PC-9 (cell line): Measurements from ENCODE around the gene CCDC39. TPM values are rescaled to one million over a fixed set of nuclear protein-coding genes. Genes with fewer than 3 reads are reported as not detected.

Source experiments
- BruUV-seq: library from RNA; stranded (reverse); fragments of 400-500 nt; replicated peaks from 2 replicates; lab custom pipeline; 2021; lab: Mats Ljungman, UMichigan
- CTCF ChIA-PET: fragments of 300-600 bp; sonication (Branson Sonifier 250); formaldehyde crosslinking; loops from one replicate; lab custom pipeline; 2022; ENCODE audit warnings: antibody characterized with exemption; lab: Charles Lee
- POLR2A ChIA-PET: fragments of 300-600 bp; sonication (Branson Sonifier 250); formaldehyde crosslinking; loops from one replicate; lab custom pipeline; 2022; ENCODE audit warnings: antibody characterized with exemption; ENCODE audit not compliant: unreplicated experiment; lab: Charles Lee
- DNase-seq, 2 experiments: peaks; one replicate each; pipeline versions ENCODE4 v3.0.0 to v3.0.0-alpha.2; 2015 to 2022; ENCODE audit warnings: mixed read lengths in 1 of 2
- H2AFZ ChIP-seq: fragments of 200-600 bp; sonication (generic); 2 replicates; pipeline ENCODE4 v1.8.1; 2017; ENCODE audit warnings: antibody characterized with exemption
- H3F3A ChIP-seq: fragments of 200-600 bp; sonication (generic); 2 replicates; pipeline ENCODE4 v1.8.1; 2017; ENCODE audit warnings: antibody characterized with exemption, mild to moderate bottlenecking, low read depth; ENCODE audit not compliant: insufficient read depth
- H3K27ac ChIP-seq: fragments of 200-600 bp; sonication (generic); 2 replicates; pipeline ENCODE4 v1.6.1; 2016; ENCODE audit warnings: mixed run types
- H3K27me3 ChIP-seq: fragments of 200-600 bp; sonication (generic); 2 replicates; pipeline ENCODE4 v1.6.1; 2016; ENCODE audit warnings: low read depth, mixed run types; ENCODE audit not compliant: insufficient read depth
- H3K36me3 ChIP-seq: fragments of 200-600 bp; sonication (generic); 2 replicates; pipeline ENCODE4 v1.6.1; 2016; ENCODE audit warnings: low read depth, mixed run types
- H3K4me1 ChIP-seq: fragments of 200-600 bp; sonication (generic); replicated peaks from 2 replicates; pipeline ENCODE4 v1.6.1; 2016; ENCODE audit warnings: mixed run types; ENCODE audit not compliant: insufficient read depth
- H3K4me2 ChIP-seq: fragments of 200-600 bp; sonication (generic); 2 replicates; pipeline ENCODE4 v1.6.1; 2017; ENCODE audit warnings: mixed run types
- H3K4me3 ChIP-seq: fragments of 200-600 bp; sonication (generic); 2 replicates; pipeline ENCODE4 v1.6.1; 2016; ENCODE audit warnings: mixed run types
- H3K79me2 ChIP-seq: fragments of 200-600 bp; sonication (generic); 2 replicates; pipeline ENCODE4 v1.6.1; 2017; ENCODE audit warnings: low read depth, mixed run types
- H3K9me2 ChIP-seq: fragments of 200-600 bp; sonication (generic); 2 replicates; pipeline ENCODE4 v1.8.1; 2017; ENCODE audit warnings: mild to moderate bottlenecking; ENCODE audit not compliant: insufficient read depth
- H3K9me3 ChIP-seq: fragments of 200-600 bp; sonication (generic); 2 replicates; pipeline ENCODE4 v1.8.1; 2016; ENCODE audit warnings: low read depth; ENCODE audit not compliant: insufficient read depth
- H4K20me1 ChIP-seq: fragments of 200-600 bp; sonication (generic); 2 replicates; pipeline ENCODE4 v1.8.1; 2017; ENCODE audit not compliant: insufficient read depth
- EZH2 ChIP-seq: fragments of 200-600 bp; sonication (generic); IDR thresholded peaks from 2 replicates; pipeline ENCODE4 v1.8.0; 2017; ENCODE audit warnings: antibody characterized with exemption, low read depth
- intact Hi-C: fragments of 100-400 bp; cut with micrococcal nuclease; formaldehyde crosslinking; loops from one replicate; pipeline ENCODE4 v1.10.0; 2022; ENCODE audit not compliant: unreplicated experiment
- total RNA-seq: library from RNA; stranded (reverse); gene quantifications from 2 replicates; pipeline ENCODE4 v1.2.3, GENCODE V29; 2021
- TF ChIP-seq, protein P1 (sequence below): fragments of 200-600 bp; sonication (generic); conservative IDR thresholded peaks from 2 replicates; pipeline ENCODE4 v1.6.1; 2017; ENCODE audit warnings: mixed run types, antibody characterized with exemption, mild to moderate bottlenecking, moderate library complexity

CCDC39 gene
- total RNA-seq, 1 experiment from 2014 or later, result 0.26 TPM

DNA sequence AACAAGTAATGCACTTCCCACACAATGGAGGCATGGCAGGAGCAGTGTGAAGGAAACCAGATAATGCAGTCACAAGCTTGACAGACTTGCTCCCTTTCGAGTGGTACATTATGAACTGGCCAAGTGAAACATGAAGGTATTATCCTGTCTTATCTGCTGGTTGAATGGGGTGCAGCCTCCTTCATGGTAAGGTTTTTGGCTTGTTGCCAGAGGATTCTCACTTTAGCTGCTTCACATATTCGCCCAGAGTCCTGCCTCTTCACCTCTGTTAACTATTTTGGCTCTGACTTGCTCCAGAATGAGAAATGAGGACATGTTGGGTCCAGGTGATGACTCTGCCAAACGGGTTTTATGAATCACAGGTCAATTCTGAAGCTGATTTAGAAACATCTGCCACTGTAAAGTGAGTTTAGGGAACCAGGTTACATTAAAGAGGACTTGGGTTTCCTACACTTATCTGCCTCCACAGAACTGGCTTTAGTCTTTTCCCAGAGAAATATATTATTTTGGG, 19.5 kb upstream of the CCDC39 start:
- no TSS peak for BruUV-seq
- ChIA-PET CTCF (interaction anchor here (0.6 kb wide), 1 partner anchor 1347 kb away, joined by 3 read pairs; no protein-coding TSS in a partner anchor), POLR2A (no interaction called here)
- Histone ChIP-seq H3K36me3 (no peaks in the 10 kb centered on the region), H3K27ac (no peak overlapping the region), H3K27me3 (no peaks in the 10 kb centered on the region), H3K4me2 (no peak overlapping the region), H3K9me3 (no peaks in the 10 kb centered on the region), H3K9me2 (no peaks in the 10 kb centered on the region; the same call in 1 of the 2 replicates), H2AFZ (no peak overlapping the region), H4K20me1 (no peaks in the 10 kb centered on the region), H3K4me1 (no peaks in the 10 kb centered on the region), H3K4me3 (no peak overlapping the region), H3K79me2 (no peaks in the 10 kb centered on the region), H3F3A (no peaks in the 10 kb centered on the region)
- intact Hi-C loops, result no loop called here
- DNase-seq, result no peak
- TF ChIP-seq, protein P1, sequence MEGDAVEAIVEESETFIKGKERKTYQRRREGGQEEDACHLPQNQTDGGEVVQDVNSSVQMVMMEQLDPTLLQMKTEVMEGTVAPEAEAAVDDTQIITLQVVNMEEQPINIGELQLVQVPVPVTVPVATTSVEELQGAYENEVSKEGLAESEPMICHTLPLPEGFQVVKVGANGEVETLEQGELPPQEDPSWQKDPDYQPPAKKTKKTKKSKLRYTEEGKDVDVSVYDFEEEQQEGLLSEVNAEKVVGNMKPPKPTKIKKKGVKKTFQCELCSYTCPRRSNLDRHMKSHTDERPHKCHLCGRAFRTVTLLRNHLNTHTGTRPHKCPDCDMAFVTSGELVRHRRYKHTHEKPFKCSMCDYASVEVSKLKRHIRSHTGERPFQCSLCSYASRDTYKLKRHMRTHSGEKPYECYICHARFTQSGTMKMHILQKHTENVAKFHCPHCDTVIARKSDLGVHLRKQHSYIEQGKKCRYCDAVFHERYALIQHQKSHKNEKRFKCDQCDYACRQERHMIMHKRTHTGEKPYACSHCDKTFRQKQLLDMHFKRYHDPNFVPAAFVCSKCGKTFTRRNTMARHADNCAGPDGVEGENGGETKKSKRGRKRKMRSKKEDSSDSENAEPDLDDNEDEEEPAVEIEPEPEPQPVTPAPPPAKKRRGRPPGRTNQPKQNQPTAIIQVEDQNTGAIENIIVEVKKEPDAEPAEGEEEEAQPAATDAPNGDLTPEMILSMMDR, result no peak
- no peak for TF ChIP-seq EZH2

DNA sequence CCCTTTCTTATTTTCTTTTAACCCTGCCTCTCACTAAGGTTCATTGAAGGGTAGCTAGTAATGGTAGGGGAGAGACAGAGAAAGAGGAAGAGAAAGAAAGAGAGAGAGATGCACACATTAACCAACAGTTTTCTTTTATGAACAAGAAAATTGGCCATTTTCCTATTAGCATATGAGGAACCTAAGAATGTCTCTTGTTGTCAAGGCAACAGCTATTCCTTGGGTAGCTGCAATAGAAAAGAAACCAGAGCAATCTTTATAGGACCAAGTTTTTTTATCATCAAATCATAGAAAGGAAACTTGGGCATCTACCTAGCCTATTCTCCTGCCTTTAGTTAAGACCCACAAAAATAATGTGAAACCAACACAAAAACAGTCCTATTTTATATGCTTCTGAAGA, 15.0 kb upstream of the CCDC39 start:
- Histone ChIP-seq H3K36me3 (no peaks in the 10 kb centered on the region), H3F3A (no peaks in the 10 kb centered on the region), H3K27ac (no peak overlapping the region), H3K4me1 (no peaks in the 10 kb centered on the region), H3K9me2 (no peaks in the 10 kb centered on the region), H3K27me3 (no peaks in the 10 kb centered on the region), H2AFZ (no peak overlapping the region), H3K4me2 (no peak overlapping the region), H3K9me3 (no peaks in the 10 kb centered on the region), H3K4me3 (no peak overlapping the region), H4K20me1 (no peaks in the 10 kb centered on the region), H3K79me2 (no peaks in the 10 kb centered on the region)
- CTCF ChIA-PET, result no interaction called here
- intact Hi-C loops, result loop anchor here (5.0 kb wide), 1 partner anchor 1008 kb away; no protein-coding TSS in a partner anchor
- TF ChIP-seq, protein P1, result no peak
- no peak for TF ChIP-seq EZH2
- BruUV-seq, result no TSS peak
- POLR2A ChIA-PET, result no interaction called here
- DNase-seq, result no peak

DNA sequence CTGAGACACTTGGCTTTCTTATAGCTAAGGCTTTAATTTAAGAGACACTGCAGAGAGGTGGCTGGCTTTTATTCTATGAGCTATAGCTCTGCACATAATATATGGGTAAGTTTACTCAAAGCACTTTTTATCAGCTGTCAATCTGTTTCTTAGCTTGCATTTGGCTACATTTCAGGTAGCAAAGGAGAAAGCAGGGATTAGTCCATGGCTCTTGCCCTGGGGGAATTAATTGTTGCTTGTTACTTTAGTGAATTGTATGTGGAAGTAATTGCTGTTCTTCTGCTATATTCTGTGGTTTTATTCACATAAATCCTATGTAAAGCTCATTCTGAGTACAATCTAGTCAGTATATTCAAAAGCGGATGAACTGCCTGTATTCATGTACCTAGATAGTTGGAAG, 14.4 kb upstream of the CCDC39 start:
- Histone ChIP-seq H2AFZ (0 out of 2 replicates have a peak overlapping the region, but pooled peaks have one; percentile 20), H3K9me2 (no peaks in the 10 kb centered on the region), H3F3A (no peaks in the 10 kb centered on the region), H3K4me2 (no peak overlapping the region), H3K27ac (no peak overlapping the region), H3K27me3 (no peaks in the 10 kb centered on the region), H3K79me2 (no peaks in the 10 kb centered on the region), H3K4me1 (no peaks in the 10 kb centered on the region), H3K36me3 (no peaks in the 10 kb centered on the region), H3K4me3 (no peak overlapping the region), H4K20me1 (no peaks in the 10 kb centered on the region), H3K9me3 (no peaks in the 10 kb centered on the region)
- ChIA-PET CTCF (interaction anchor here (0.6 kb wide), 2 partner anchors 13 to 1006 kb away, joined by 3 to 16 read pairs; no protein-coding TSS in a partner anchor), POLR2A (no interaction called here)
- no TSS peak for BruUV-seq
- TF ChIP-seq, protein P1, result no peak
- TF ChIP-seq EZH2, result no peak
- DNase-seq, result no peak
- intact Hi-C loops, result loop anchor here (5.0 kb wide), 1 partner anchor 1009 kb away; no protein-coding TSS in a partner anchor
